NCI-H2107 (cell line): ENCODE results near the gene MCF2L.
A peak's percentile ranks its signal among the peaks of the same experiment; 100 is the strongest.

Experiments used
- DNase-seq: peaks from one replicate; lab custom pipeline; 2025; lab: John Stamatoyannopoulos, UW

MCF2L gene

DNA sequence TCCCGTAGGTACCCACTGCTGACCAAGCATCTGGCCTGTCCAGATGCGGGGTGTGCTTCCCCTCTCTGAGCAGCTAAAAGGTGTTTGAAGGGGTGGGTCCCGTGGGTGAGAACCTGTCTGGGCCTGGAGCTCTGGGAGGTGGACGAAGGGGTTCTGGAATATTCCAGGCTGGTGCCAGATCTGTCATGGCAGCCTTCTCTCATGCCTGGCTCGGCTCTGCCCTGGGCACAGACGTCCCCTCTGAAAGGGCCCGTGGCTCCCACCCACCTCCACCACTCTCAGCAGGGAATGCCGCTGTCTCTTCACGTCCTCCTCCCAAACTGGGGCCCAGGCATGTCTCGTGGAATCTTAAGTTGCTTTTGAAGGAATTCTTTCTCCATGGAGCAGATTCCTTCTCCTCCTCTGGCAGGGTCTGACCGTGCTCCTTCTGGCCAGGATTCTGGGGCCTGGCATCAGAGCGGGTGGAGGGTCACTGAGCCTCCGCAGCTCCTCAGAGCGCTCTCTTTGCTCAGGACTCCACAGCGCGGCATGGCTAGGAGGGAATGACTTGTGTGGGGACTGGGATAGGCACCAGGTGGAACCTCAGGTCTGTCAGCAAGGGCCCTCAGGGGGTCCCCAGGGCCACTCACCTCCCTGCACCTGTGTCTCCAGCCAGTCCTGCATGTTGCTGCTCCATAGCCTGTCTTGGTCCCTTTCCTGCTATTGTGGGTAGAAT, 5.9 kb upstream of the MCF2L start:
- DNase-seq = no peak

DNA sequence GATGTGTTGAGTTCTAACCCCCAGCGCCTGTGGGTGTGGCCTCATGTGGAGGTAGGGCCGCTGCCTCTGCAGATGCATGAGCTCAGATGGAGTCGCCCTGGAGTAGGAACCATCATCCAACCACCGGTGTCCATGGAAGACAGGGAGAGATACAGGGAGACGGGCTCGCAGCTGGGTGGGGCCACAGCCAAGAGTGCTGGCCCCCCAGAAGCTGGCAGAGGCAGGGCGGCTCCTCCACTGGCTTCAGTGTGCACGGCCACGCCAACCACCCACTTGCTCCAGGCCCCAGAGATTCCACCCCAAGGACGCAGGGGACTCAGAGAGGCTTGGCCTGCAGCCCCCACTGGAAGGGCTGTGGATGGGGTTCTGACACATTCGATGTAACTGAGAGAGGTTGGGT, 5.4 kb upstream of the MCF2L start:
- DNase-seq = no peak

DNA sequence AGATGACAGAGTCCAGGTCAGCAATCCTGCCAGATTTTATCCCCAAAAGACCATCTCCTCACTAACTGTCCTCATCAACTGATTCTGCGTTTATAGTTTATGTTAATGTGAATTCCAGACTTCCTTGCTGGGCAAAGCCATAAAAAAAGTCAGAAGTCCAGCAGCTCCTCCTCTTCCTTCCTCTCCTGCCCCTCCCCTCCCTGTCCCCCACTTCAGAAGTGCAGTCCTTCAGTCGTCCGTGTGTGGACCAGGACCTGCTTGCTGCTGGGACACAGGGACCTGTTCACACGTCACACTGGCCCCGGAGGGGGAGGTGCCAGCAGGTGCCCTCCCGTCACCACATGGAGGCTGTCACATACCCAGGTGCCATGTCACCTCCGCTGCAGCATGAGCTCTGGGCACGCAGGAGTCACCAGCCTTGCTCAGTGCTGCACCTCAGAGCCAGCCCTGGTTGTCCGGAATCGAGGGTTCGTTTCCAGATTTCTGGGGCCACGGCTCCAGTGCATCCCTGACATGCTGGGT, 4.0 kb upstream of the MCF2L start:
- no peak for DNase-seq

DNA sequence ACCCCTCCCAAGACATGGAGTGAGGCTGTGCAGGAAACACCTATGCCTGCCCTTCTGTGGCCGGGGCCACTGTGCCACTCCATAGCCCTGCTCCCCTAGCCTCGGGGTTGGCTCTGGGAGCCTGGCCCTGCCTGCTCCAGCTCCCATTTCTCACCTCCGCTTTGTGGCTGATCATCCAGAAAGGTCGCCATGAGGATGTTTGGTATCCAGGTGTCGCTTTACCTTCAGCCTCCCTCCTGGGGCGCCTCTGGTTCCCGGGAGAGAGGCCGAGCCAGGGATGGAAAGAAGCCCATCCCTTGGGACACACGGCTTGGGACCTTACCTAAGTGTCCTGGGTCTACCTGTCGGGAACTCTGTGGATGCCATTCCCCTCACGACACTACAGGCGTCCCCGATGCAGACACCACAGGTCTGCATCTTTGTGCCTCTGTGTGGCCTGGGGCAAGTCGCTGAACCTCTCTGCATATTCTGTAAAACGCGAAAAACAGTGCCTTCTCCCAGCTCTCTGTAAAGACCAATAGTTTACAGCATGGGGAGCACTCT, 3.4 kb upstream of the MCF2L start:
- DNase-seq = no peak

DNA sequence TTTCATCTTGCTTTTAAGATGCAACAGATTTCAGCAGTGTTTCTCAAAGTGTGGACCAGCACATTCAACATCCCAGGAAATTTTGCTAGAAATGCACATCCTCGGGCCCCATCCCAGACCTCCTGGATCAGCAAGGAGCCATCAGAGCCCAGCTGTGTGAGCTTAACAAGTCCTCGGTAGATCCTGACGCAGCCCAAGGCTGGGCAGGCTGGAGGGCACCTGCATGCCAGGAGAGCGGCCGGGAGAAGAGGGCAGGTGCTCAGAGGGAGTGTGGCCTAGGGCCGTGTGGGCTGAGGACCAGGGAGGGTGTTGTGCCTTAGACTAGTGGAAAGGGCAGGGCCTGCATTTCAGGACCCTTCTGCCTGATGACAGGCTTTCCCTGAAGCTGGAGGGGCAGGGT, 2.2 kb upstream of the MCF2L start:
- no peak for DNase-seq

DNA sequence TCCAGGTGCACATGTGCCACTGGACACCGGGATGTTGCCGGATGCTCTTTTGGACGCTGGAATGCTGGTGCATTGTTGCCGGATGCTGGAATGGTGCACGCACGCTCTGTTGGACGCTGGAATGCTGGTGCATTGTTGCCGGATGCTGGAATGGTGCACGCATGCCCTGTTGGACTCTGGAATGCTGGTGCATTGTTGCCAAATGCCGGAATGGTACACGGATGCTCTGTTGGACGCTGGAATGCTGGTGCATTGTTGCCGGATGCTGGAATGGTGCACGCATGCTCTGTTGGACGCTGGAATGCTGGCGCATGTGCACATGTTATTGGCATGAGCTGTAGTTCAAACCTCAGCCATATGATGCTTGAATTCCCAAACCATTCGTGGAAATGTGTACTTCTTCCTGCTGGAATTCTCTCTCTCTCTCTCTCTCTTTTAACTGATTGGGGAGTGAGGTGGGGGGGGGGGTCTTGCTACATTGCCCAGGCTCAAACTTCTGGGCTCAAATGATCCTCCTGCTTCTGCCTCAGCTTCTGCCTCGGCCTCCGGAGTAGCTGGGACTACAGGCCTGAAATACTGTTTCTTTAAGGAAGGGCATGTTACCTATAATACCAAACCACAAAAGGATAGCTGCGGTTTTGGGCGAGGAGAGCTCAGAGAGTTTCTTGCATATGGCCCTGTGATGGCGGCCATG, 1.2 kb upstream of the MCF2L start:
- DNase-seq = no peak

DNA sequence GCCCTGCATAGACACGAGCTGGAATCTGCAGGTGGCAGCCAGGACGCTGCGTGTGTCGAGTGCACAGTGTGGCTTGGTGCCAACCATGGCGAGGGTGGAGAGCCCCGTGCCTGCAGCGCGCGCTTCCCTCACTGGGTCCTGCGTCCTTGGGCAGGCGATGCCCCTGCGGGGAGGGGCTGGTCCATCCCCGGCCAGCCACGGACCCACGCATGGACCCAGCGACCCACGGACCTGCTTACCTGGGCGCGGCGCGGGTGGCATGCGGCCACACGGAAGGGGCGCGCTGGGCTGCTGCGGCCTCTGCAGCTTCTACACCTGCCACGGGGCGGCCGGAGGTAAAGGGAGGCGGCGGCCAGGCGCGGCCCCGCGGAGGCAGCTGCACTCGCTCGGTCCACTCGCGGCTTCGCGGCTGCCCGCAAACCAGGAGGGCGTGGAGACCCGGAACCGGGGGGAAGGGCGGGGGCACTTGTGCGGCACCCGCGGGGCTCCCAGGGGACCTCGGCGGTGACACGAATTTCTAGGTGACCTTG, 569 bp upstream of the MCF2L start:
- peak; percentile 73 for DNase-seq

DNA sequence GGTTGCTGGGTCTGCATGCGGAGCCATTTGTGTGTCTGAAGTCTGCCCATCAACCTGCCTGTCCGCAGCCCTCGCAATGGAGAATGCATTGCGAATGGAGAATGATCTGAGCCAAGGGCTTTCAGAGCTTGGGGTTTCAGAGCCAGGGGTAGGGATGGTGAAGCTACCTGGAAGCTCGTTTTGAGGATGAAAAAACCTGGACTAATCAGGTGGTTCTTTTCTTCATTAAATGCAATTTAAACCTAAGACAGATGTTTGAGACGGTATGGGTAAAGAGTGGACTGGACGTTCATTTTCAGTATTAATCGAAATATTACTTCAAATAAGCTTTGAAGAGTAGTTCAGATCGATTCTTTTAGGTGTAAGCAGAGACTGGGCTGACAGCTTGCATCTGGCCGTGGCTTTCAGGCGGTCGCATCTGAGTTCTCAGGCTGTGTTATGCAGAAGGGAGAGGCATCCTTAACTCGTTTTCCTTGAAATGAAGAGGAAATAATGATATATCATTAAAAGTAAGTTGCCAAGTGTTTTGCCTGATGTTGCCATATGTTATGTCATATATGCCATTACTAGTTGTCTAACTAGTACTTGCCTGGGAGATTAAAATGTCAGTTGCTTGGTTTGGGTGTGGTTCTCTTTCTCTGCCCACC, 801 bp downstream of the MCF2L start:
- no peak for DNase-seq

DNA sequence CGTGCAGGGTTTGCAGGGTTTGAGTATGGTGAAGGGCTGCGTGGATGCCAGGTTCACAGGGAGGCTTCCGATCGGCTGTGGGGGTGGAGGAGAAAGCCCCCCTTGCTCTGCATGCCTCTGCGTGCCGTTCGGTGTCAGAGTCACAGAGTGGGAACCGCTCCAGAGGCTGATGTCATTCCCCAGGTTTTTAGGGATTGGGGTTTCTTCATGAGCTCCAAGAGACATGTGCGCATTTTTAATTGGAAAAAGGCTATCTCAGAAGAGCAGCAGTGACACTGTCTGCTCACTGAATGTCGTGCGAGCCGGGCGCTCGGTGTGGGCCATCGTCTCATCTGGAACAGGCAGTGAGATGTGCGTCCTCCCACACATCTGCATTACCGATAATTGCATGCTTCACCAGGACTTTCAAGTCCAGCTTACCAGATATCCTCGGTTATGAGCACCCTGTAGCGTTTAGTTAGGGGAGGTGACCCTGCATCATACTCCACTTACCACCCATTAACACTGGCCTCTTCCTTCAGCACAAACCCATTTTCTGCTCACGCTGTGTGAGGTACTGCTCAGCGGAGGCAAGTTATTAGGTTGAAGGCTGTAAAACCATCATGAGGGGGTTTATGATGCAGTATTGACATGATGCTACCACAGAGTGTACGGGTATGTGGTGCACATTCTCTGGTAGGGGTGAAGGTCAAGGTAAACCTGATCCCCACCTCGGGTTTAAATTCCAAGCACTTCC, 1.7 kb downstream of the MCF2L start:
- no peak for DNase-seq

DNA sequence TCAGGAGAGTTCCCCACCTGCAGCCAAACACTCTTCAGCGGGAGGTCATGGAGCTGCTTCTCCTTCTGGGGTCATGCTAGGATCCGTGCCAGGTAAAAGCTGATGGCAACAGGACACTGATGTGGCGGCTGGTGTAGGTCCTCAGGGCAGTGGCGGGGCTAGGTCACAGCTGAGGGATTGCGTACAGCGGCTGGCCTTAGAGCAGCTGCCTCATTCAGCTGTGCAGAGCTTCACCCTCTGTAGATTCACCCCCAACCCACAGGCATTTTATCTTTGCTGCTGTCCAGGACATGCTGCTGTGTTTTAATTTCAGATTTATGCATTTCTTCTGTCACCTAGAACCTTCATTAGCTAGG, 2.3 kb downstream of the MCF2L start:
- no peak for DNase-seq

DNA sequence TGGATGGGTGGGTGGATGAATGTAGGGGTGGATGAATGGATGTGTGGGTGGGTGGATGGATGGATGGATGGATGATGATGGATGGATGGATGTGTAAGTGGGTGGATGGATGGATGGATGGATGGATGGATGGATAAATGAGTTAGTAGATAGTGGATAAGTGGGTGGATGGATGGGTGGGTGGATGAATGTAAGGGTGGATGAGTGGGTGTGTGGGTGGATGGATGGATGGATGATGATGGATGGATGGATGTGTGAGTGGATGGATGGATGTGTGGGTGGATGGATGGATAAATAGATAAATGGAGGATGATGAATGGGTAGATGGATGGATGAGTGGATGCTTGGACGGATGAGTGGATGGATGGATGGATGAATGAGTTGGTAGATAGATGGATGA, 3.2 kb downstream of the MCF2L start:
- DNase-seq = no peak

DNA sequence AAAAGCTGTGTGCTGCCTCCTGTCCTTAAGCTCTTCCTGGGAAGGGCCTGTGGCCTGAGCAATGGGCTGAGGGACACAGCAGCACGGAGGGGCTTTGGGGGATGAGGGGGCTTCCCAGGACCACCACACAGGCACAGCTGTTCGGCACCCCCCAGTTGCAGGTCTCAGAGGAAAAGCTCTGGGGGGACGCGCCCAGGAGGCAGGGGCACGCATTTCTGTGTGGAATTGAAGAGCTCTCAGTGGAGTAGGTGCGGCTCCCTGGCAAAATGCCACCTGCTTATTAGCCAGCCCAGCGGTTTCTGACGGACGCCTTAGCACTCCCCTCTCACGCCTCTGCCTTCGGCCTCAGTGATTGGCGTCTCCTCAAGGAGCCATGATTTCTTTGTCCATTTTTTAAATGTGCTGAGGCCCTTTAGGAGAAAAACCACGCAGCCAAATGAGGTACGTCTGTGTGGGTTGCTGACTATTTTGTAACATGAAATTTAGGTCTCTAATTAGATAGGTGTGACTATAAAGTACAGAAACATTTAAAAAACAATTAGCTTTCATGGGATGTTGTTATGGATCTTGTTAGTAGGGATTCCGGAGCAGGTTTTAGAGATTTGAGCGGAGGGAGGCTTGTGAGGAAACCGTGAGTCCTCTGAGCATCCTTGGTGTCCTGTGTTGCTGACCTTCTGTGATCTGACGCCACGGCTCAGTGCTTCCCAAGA, 4.0 kb downstream of the MCF2L start:
- DNase-seq = no peak

DNA sequence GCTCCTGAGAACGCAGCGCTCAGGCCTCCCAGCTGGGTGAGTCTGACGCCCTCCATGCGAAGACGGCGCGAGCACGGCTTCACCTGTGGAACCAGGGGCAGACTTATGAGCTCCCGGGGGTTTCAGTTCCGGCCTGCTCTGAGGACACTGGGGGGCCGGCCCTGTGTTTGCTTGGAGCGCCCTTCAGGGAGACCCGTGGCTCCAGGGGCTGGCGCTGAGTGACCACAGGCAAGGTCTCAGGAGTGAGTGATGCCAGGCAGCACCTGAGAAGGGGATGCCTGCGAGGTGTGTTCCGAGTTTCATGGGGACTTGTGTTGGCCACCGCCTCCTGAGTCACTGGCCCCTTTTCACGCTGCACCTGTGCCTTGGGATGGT, 4.5 kb downstream of the MCF2L start:
- DNase-seq = no peak

DNA sequence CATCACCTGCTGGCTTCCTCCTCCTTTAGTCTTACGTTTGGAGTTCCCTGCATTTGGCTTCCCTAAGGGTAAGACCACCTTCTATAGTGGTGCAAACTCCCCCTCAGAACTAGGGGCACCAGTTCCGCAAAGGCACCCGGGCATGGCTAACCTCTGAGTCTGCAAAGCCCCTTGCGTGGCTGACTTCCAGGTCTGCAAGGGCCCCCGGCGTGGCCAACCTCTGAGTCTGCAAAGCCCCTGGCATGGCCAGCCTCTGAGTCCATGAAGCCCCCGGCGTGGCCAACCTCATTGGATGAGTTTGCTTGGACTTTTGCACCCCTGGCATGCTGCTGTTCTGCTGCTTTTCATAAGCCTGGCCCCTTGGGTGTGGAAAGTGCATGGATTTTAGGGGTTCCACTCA, 5.1 kb downstream of the MCF2L start:
- no peak for DNase-seq

DNA sequence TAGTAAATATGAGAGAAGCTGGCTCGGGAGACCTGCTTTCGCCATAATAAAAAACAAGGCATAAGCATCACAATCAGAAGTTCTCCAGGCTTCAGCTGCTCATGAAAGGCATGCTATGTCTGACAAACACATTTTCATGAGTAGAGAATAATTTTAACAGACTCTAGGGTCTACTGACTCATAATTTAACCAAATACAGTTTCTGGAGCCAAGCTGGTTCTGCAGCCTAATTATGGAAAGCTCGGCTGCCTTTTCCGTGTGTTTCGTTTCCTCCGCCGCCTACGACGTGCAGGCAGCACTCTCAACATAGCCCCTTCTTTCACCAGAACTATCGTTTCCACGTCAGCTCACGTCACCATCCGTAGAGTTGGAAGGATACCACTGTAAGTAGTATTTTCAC, 5.7 kb downstream of the MCF2L start:
- no peak for DNase-seq

DNA sequence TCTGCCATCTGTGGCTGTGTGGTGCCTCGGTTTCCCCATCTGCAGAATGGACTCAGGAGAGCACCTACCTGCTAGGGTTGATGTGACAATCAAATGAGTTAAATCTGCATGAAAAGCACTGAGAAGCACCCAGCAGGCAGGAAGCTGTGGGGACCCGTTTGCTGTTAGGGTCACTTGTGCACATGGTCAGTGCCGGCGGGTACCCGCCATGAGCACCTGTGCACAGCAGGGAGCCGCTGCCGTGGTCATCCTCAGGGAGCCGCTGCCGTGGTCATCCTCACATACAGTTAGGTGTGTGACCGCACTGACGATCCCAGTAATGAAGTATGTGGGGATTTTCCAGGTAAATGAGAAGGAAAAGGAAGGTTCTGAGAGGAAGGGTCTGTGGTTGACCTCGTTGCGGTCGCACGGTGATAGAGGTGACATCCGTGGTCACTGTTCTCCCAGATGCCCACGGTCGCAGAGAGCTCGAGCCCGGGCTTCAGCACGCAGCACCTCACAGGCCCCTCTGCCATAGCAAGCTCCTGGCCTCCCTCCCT, 6.5 kb downstream of the MCF2L start:
- DNase-seq = no peak

DNA sequence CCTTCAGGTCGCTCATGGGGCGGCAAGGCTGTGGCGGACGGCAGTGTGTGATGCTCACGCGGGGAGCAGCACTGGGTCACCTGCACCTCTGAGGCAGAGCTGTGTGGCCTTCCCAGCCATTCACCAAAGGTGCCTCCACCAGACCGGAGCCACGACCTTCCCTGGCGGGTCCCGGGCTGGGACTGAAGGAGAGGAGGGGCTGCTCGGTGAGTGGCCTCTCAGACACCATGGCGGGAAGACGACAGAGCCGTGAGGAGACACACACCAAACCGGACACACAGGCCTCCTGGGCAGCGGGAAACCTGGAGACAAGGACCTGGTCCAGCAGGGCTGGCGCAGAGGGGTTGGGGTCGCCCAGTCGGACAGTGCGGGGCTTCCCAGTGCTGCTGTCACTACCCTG, 7.5 kb downstream of the MCF2L start:
- DNase-seq = no peak

DNA sequence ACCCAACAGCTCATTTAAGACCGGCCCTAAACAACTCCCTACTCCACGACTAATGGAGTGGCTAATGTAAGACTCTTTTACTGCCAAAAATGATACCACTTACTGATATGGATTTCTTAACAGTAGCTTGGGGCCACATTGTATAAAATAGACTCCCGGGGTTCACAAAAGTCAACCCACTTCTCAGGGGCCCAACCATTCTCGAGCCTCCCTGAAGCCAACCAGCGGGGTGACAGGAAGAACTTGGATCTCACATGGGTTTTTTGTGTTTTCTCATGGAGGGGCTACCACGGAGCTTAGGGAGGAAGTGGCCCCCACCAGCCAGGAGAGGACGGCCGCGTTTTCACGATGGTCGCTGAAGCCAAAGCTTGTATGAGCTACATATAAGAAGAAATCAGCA, 8.1 kb downstream of the MCF2L start:
- DNase-seq = no peak

DNA sequence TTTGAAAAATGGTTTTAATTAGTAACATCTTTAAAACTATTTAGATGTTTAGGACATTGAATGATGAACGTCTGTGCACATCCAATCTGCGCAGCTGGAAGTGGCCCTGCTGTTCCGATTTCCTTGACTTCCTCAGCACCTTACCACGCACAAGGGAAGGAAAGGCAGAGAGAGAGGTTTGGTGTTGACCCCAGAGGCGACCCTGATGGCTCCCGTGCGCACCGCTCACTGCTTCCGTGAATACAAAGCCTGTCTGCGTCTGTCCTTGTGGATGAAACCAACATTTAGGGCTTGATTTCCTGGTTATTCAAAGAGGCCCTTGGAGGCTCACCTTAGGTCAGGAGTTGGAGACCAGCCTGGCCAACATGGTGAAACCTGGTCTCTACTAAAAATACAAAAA, 8.5 kb downstream of the MCF2L start:
- DNase-seq = no peak

DNA sequence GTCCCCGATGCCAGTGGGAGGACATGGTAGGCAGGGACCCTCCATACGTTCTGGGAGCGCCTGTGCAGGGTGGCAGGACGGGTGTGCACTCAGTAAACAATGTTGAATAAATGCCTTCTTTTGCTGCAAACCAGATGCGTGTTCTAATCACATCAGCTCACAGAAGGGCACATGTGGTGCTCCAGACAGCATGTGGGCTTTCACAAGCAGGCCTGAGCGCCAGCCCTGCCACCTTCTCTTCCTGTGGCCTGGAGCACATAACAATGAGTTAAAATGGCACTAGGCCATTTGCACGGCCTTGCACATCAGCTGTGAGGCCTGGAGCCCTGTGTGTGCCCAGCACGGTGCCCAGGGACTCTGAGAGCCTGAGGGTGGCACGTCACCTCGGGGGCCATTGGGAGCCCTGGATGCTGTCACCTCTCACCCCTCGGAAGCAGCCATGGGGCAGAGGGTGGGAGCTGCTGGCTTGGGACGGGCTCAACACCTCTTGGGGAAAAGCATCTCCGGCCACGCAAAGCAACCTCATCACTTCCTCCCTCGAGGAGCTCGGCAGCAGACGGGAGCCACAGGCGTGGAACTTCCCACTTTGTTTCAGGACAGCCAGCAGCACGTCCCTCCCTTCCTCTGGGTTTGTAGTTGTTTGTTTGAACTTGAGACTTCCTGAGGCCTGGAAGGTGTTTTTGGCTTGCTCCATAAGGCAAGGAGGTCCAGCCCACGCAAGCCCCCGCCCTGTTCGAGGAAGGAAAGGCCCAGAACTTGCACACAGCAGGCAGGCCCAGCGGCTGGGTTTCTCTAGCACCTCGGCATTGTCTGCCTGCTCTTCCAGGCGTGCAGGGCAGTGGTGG, 9.8 kb downstream of the MCF2L start:
- DNase-seq = no peak
